Measurements from ENCODE around the gene FER. TPM values are rescaled to one million over a fixed set of nuclear protein-coding genes. Genes with fewer than 3 reads are reported as not detected.

Gene FER
- total and polyA plus RNA-seq, 10 of the 15 experiments (the other 5 are each of a cell fraction or from before 2014, with no cell fraction given): 4.4 to 19.1 (median 9.6) TPM

GRCh38 chr5:108935611-108936010 is 187.9 kb downstream of the FER start:
- RAD21 ChIA-PET (ENCODE audit: unreplicated experiment): no interaction called here
- no peaks in the 10 kb centered on the region for H4K20me1 ChIP-seq (ENCODE audit: control insufficient read depth, insufficient read depth)
- CTCF ChIA-PET: no interaction called here
- no TSS peak for BruUV-seq (replicated peaks)
- SMC1A ChIA-PET (ENCODE audit: uncharacterized antibody, unreplicated experiment): no interaction called here
- DNase-seq (ENCODE audit: low read depth, low spot score) (no peak), FAIRE-seq (no peak), ATAC-seq (no peak)
- TF ChIP-seq RB1 (IDR thresholded peaks at IDR 0.05; ENCODE audit: borderline replicate concordance) (no peak), MEF2A (IDR thresholded peaks at IDR 0.05; ENCODE audit: insufficient read depth, low read depth, low read length) (no peak), MEF2B (IDR thresholded peaks at IDR 0.05; ENCODE audit: partially characterized antibody, poor library complexity, severe bottlenecking) (no peak), ZBTB4 (CRISPR knock-in tag; IDR thresholded peaks at IDR 0.05) (no peak), KAT2A (conservative IDR thresholded peaks at IDR 0.05; ENCODE audit: control insufficient read depth, low read depth, low read length) (no peak), USF1 (IDR thresholded peaks at IDR 0.05; ENCODE audit: borderline replicate concordance, extremely low read length, insufficient read depth, low read depth, low read length) (no peak), POLR2AphosphoS5 (IDR thresholded peaks at IDR 0.05; ENCODE audit: low read length) (no peak), RBBP5 (conservative IDR thresholded peaks at IDR 0.05) (no peak), HCFC1 (IDR thresholded peaks at IDR 0.05; ENCODE audit: low read length) (no peak), ZNF274 (IDR thresholded peaks at IDR 0.05; ENCODE audit: insufficient read depth, insufficient read length) (no peak), SREBF2 (IDR thresholded peaks at IDR 0.05; ENCODE audit: low read length) (no peak), PRDM15 (CRISPR knock-in tag; IDR thresholded peaks at IDR 0.05) (no peak), MTA2 (IDR thresholded peaks at IDR 0.05; ENCODE audit: low read depth) (no peak)
- H3K36me3 ChIP-seq (ENCODE audit: control insufficient read depth in 2 of 2, insufficient read depth in 2 of 2, low read length in 1 of 2): no peaks in the 10 kb centered on the region
- POLR2A ChIA-PET: no interaction called here
- H3K4me1 ChIP-seq (ENCODE audit: control insufficient read depth, insufficient read depth, low read length): no peaks in the 10 kb centered on the region
- WGBS (ENCODE audit: insufficient coverage, insufficient replicate concordance, low lambda C conversion rate, missing lambda C conversion rate): 94% methylated on average over 2 of the region's 2 CpGs
- intact Hi-C loops (cut with micrococcal nuclease; ENCODE audit: unreplicated experiment) (no loop called here), in situ Hi-C loops (cut with MboI) (no loop called here)
- no peak overlapping the region for H2AFZ ChIP-seq (ENCODE audit: control insufficient read depth, low read depth, low read length)
- no peaks in the 10 kb centered on the region for H3K79me2 ChIP-seq (ENCODE audit: control insufficient read depth, insufficient read depth, low read length)
- no peak overlapping the region for H3K4me3 ChIP-seq
- no peak overlapping the region for H3K9ac ChIP-seq (ENCODE audit: control insufficient read depth, insufficient read depth, low read length)
- no peak overlapping the region for H3K27ac ChIP-seq (ENCODE audit: control insufficient read depth, insufficient read depth)
- no peaks in the 10 kb centered on the region for H3K27me3 ChIP-seq (replicated peaks in 1 of 2; ENCODE audit: control insufficient read depth in 2 of 2, insufficient read depth in 2 of 2, low read length in 1 of 2)
- no peak overlapping the region for H3K4me2 ChIP-seq (ENCODE audit: control insufficient read depth, insufficient read depth)
- H3K9me3 ChIP-seq (replicated peaks; ENCODE audit: control insufficient read depth, insufficient read depth, low read length): no peaks in the 10 kb centered on the region; the same call in 2 of the 3 replicates
